Brain microvascular endothelial cell (primary cell): ENCODE results near the gene C3.

Experiments used
- DNase-seq: peaks from one replicate; pipeline ENCODE4 v3.0.0-alpha.2; 2020
- H3K27ac ChIP-seq: fragments of 250-450 bp; sonication (Bioruptor Pico); 2 replicates; pipeline ENCODE4 v1.5.1; 2020; ENCODE audit warnings: mild to moderate bottlenecking, moderate library complexity
- H3K27me3 ChIP-seq: fragments of 250-450 bp; sonication (Bioruptor Pico); replicated peaks from 2 replicates; pipeline ENCODE4 v1.5.1; 2020; ENCODE audit warnings: mild to moderate bottlenecking
- H3K36me3 ChIP-seq: fragments of 250-450 bp; sonication (Bioruptor Pico); replicated peaks from 2 replicates; pipeline ENCODE4 v1.5.1; 2020; ENCODE audit warnings: mild to moderate bottlenecking
- H3K4me3 ChIP-seq: 2 replicates; pipeline ENCODE4 v1.5.1; 2011; ENCODE audit warnings: low read depth, mild to moderate bottlenecking, control low read depth, low read length, moderate library complexity
- in situ Hi-C: cut with HindIII; loops from 2 replicates; pipeline ENCODE4 v1.10.0; 2017; ENCODE audit warnings: low sequenced_read_pairs, low pct_ligation_motif_present
- TF ChIP-seq, protein P1 (sequence below): IDR thresholded peaks from 2 replicates; pipeline ENCODE4 v1.5.1; 2011; ENCODE audit warnings: low read depth, mild to moderate bottlenecking, moderate library complexity, low read length, control low read depth, inconsistent platforms; ENCODE audit errors: missing control alignments

The C3 gene

DNA sequence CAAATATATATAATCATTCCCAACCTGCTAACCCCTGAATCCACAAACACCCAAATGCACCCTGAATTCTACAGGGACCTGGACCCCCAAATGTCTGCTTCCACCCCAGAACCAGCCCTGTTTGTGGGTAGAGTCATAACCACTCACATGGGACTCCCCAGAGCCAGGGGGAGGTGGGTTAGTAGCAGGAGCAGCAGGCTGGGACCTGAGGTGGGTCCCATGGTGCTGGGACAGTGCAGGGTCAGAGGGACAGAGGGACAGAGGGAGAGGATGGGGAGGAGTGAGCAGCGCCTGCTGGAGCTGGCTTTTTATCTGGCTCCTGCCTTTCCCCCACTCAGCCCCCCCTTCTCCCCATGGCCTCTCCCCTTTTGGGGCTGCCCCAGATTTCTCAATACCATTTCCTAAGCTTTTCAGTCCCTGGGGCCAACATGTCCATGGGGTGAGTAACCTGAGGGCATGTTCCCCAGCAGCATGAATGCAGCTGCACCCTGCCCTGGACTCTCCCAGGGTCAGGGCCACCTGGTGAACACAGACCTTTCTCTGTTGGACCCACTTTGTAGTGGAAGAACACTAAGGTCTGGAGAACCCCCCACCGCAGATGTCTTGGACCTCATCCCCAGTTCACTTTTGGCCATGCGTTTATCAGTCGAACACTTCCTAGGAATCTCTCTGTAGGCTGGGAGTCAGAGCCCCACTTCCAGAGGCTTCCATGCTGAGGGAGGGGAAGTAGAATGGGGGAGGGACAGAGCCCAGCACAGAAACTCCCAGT, at the start of gene C3:
Gene C3 (minus strand): TSS at position 282 of the 769 bp plus-strand sequence. CDS start 61 bp downstream, at position 221.
- DNase-seq = no peak
- no peaks in the 10 kb centered on the region for H3K36me3 ChIP-seq
- no peak within 1 kb of the TSS for H3K4me3 ChIP-seq
- in situ Hi-C loops = no loop called here
- no peak within 1 kb of the TSS for H3K27ac ChIP-seq
- no peaks in the 10 kb centered on the region for H3K27me3 ChIP-seq
- TF ChIP-seq, protein P1, sequence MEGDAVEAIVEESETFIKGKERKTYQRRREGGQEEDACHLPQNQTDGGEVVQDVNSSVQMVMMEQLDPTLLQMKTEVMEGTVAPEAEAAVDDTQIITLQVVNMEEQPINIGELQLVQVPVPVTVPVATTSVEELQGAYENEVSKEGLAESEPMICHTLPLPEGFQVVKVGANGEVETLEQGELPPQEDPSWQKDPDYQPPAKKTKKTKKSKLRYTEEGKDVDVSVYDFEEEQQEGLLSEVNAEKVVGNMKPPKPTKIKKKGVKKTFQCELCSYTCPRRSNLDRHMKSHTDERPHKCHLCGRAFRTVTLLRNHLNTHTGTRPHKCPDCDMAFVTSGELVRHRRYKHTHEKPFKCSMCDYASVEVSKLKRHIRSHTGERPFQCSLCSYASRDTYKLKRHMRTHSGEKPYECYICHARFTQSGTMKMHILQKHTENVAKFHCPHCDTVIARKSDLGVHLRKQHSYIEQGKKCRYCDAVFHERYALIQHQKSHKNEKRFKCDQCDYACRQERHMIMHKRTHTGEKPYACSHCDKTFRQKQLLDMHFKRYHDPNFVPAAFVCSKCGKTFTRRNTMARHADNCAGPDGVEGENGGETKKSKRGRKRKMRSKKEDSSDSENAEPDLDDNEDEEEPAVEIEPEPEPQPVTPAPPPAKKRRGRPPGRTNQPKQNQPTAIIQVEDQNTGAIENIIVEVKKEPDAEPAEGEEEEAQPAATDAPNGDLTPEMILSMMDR = no peak

DNA sequence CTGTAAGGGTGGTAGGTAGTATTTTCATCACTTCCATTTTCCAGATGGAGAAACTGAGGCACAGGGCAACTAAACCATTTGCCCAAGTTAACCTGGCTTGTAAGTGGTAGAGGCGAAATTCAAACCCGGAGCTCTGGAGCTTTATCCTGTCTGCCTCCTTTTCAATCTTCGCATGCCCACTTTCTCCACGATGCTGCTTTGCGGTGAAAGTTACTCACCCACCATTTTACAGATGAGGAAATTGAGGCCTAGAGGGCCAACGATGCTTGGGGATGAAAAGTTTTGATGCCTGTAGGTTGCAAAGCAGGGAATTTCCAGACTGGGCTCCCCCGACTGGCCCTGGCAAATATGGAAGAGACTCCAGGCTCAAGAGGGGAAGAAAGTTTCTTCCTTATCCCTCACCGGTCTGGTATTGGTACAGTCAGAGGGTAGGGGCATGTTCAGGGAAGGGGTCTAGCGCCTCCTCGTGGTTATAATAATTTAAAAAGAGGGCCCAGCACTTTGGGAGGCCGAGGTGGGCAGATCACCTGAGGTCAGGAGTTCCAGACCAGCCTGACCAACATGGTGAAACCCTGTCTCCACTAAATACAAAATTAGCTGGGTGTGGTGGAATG, 48.7 kb upstream of the C3 start:
- H3K27ac ChIP-seq = no peak overlapping the region
- H3K4me3 ChIP-seq = no peak overlapping the region
- no peak for DNase-seq
- H3K27me3 ChIP-seq = no peaks in the 10 kb centered on the region
- H3K36me3 ChIP-seq = no peaks in the 10 kb centered on the region
- in situ Hi-C loops = no loop called here
- TF ChIP-seq, protein P1 = peak; percentile 47

DNA sequence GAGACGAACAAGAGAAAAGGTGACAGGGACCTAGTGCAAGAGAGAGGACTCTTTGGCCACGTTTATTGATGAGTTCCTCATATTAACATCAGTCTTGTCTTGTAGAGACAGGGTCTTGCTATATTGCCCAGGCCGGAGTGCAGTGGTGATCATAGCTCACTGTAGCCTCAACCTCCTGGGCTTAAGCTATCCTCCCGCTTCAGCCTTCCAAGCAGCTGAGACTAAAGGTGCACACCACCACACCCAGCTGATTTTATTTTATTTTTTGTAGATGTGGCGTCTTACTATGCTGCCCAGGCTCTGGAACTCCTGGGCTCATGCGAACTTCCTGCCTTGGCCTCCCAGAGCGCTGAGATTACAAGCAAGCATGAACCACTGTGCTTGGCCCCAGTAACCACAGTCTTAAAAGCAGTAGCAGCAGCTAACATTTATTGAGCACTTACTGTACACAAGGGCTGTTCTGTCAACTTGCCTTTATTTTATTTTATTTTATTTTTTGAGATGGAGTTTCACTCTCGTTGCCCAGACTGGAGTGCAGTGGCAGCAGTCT, 47.9 kb upstream of the C3 start:
- DNase-seq = no peak
- TF ChIP-seq, protein P1 = no peak
- in situ Hi-C loops = no loop called here
- Histone ChIP-seq H3K36me3 (no peaks in the 10 kb centered on the region), H3K27ac (no peak overlapping the region), H3K27me3 (no peaks in the 10 kb centered on the region), H3K4me3 (no peak overlapping the region)

DNA sequence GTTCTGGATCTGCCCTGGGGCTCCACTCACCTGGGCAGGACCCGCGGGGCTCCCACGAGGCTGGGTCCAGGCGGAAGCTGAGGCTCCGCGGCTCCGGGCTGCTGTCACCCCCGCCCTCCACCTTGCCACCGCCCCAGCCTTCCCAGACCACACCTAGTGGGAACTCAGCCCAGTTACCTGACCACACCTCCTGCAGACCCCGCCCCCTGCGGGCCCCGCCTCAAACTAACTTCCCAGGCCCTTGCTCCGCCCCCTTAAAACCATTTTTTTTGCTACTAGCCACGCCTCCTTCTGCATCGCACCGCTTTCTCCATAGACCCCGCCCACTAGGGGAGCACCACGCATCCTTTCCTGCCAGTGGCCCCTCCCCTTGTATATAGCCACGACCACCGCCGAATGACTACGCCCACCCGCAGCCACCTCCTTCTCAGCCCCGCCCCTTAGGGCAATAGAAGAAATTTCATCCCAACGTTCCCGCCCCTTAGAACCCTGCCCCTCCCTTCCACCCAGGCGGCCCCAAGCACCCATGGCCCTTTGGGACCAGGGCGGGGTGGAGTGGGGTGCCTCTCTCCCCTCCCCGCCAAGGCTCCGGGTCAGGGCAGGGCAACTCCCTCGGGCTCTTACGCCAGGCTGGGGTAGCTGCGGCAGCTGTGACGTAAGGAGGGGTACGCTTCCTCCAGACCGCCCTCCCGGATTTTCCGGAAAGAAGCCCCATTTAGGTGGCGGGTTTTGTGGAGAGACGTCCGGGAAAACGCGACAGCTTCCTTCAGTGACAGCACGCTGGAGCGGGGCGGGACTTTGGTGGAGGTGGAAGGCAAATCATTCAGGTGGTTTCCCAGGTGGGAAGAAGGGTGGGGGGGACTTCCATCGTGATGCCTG, 47.1 kb upstream of the C3 start, which contains the start of gene SH2D3A:
Gene SH2D3A (minus strand): TSS at position 79 of the 879 bp plus-strand sequence. CDS start 3,687 bp downstream, outside the sequence.
- H3K27me3 ChIP-seq = no peaks in the 10 kb centered on the region
- peak; percentile 28 for DNase-seq
- H3K27ac ChIP-seq = no peak within 1 kb of the TSS
- in situ Hi-C loops = no loop called here
- TF ChIP-seq, protein P1 = no peak
- no peak within 1 kb of the TSS for H3K4me3 ChIP-seq
- H3K36me3 ChIP-seq = no peaks in the 10 kb centered on the region

DNA sequence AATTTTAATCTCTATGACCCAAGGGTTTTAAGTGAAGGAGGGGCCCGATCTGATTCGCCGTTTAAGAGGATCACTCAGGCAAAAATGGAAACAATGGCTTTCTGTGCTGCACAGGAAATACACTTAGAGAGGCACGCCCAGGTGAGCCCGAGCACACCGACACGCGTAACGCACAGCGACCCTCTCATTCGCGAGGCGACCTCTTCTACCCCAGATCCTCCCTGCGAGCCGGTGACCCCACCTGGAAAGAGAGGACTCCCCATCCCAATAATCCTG, 46.6 kb upstream of the C3 start:
- Histone ChIP-seq H3K4me3 (no peak overlapping the region), H3K27me3 (no peaks in the 10 kb centered on the region), H3K27ac (no peak overlapping the region), H3K36me3 (no peaks in the 10 kb centered on the region)
- in situ Hi-C loops = no loop called here
- no peak for DNase-seq
- TF ChIP-seq, protein P1 = no peak
